Neutrophil (primary cell): Measurements from ENCODE around the gene GNS.
"Not testable (repeated sequence)": the region's sequence is repeated elsewhere in the genome, so short reads cannot be mapped to it uniquely, and the experiment has no call there.

Experiments
- H3K27ac ChIP-seq: fragments of 200-600 bp; sonication (generic); 2 replicates; pipeline ENCODE4 v1.5.1; 2016; ENCODE audit warnings: mild to moderate bottlenecking, moderate library complexity
- H3K27me3 ChIP-seq: fragments of 200-600 bp; sonication (generic); 2 replicates; pipeline ENCODE4 v1.6.0; 2016; ENCODE audit warnings: mild to moderate bottlenecking
- H3K36me3 ChIP-seq: fragments of 200-600 bp; sonication (generic); 2 replicates; pipeline ENCODE4 v1.5.1; 2017
- H3K4me1 ChIP-seq, 2 experiments: fragments of 200-600 bp in 1 of 2; sonication (generic) in 1 of 2; 1 replicate in 1 of 2; 2 replicates in 1 of 2; pipeline versions ENCODE4 v1.5.1 to v1.6.1; 2013 to 2016; ENCODE audit warnings: low read depth in 1 of 2, low read length in 1 of 2, mild to moderate bottlenecking in 1 of 2, moderate library complexity in 1 of 2; ENCODE audit not compliant: control insufficient read depth in 1 of 2, insufficient read depth in 1 of 2
- H3K4me3 ChIP-seq, 2 experiments: fragments of 200-600 bp in 1 of 2; sonication (generic) in 1 of 2; 1 replicate in 1 of 2; 2 replicates in 1 of 2; pipeline ENCODE4 v1.5.1; 2013 to 2016; ENCODE audit warnings: low read depth in 1 of 2, low read length in 1 of 2, mild to moderate bottlenecking in 1 of 2, moderate library complexity in 1 of 2
- H3K9me3 ChIP-seq: fragments of 200-600 bp; sonication (generic); 2 replicates; pipeline ENCODE4 v1.5.1; 2016
- TF ChIP-seq, protein P1 (sequence below): fragments of 200-600 bp; sonication (generic); IDR thresholded peaks from 2 replicates; pipeline ENCODE4 v1.5.1; 2016; ENCODE audit warnings: antibody characterized with exemption

Gene GNS

DNA sequence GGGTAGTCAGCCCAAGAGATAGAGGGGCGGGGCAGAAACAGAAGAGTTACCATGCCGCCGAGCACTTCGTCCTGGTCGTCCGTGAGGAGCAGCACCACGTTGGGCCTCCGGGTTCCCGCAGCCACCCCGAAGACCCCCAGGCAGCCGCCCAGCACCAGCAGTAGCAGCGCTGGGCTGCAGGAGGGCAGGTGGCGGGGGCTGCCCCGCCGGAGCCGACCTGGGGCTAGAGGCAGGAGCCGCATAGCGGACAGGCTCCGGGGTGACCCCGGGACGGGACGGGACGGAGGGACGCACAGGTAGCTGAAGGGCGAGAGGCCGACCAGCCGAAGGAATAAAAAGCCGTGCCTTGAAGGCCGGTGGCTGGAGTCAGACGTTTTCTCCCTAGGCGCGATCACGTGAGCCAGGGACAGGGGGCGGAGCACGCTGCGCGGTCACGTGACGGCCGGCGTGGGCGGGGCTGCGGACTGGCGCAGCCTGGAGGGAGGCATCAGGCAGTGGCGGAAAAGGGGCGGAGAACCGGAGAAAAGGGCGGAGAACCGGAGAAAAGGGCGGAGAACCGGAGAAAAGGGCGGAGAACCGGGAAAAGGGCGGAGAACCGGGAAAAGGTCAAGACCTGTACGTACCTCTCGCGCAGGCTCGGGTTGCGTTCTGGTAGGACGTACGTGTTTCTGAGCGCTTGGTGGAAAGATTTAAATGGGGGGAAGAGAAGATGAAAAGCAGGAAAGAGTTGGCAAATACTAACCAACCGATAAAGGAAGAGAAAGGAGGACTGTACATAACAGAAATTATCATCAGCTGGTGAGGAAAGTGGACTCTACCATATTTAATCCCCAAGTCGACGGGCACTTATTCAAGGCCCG lies at the start of gene GNS:
GNS (minus strand) TSS at position 372 of the 860 bp plus-strand sequence; CDS start at position 242, 130 bp downstream.
- Histone ChIP-seq H3K9me3 (no peaks in the 10 kb centered on the region), H3K27ac (peak within 1 kb of the TSS; percentile 88), H3K27me3 (no peaks in the 10 kb centered on the region), H3K4me3 (peak within 1 kb of the TSS; percentile 94 to 97), H3K36me3 (peaks cover 5% of the 10 kb centered on the region), H3K4me1 (peaks cover 64 to 68% of the 10 kb centered on the region in 2 experiments)
- TF ChIP-seq, protein P1, sequence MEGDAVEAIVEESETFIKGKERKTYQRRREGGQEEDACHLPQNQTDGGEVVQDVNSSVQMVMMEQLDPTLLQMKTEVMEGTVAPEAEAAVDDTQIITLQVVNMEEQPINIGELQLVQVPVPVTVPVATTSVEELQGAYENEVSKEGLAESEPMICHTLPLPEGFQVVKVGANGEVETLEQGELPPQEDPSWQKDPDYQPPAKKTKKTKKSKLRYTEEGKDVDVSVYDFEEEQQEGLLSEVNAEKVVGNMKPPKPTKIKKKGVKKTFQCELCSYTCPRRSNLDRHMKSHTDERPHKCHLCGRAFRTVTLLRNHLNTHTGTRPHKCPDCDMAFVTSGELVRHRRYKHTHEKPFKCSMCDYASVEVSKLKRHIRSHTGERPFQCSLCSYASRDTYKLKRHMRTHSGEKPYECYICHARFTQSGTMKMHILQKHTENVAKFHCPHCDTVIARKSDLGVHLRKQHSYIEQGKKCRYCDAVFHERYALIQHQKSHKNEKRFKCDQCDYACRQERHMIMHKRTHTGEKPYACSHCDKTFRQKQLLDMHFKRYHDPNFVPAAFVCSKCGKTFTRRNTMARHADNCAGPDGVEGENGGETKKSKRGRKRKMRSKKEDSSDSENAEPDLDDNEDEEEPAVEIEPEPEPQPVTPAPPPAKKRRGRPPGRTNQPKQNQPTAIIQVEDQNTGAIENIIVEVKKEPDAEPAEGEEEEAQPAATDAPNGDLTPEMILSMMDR, result peak; percentile 47

DNA sequence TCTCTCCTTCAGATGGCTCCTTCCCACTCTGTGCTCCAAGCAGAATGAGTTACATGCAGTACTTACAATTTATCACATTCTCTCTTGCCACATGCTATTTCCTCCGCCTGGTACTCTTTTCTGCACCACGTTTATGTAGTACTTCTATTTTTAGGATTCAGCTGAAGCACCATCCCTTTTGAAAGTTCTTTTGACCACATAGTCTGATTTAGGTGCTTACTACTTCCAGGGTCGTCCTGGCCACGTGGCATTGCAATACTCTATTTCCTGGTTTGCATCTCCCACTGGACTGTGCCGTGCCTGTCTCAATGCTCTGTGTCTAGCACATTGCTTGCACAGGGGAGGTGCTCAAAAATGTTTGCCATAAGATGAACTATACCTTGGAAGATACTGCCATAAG lies 48.9 kb upstream of the GNS start:
- H3K36me3 ChIP-seq, result no peaks in the 10 kb centered on the region
- H3K27me3 ChIP-seq, result peaks cover 71% of the 10 kb centered on the region
- no peak overlapping the region for H3K4me3 ChIP-seq
- H3K4me1 ChIP-seq, result no peaks in the 10 kb centered on the region
- TF ChIP-seq, protein P1, result no peak
- H3K27ac ChIP-seq, result no peak overlapping the region
- no peaks in the 10 kb centered on the region for H3K9me3 ChIP-seq

DNA sequence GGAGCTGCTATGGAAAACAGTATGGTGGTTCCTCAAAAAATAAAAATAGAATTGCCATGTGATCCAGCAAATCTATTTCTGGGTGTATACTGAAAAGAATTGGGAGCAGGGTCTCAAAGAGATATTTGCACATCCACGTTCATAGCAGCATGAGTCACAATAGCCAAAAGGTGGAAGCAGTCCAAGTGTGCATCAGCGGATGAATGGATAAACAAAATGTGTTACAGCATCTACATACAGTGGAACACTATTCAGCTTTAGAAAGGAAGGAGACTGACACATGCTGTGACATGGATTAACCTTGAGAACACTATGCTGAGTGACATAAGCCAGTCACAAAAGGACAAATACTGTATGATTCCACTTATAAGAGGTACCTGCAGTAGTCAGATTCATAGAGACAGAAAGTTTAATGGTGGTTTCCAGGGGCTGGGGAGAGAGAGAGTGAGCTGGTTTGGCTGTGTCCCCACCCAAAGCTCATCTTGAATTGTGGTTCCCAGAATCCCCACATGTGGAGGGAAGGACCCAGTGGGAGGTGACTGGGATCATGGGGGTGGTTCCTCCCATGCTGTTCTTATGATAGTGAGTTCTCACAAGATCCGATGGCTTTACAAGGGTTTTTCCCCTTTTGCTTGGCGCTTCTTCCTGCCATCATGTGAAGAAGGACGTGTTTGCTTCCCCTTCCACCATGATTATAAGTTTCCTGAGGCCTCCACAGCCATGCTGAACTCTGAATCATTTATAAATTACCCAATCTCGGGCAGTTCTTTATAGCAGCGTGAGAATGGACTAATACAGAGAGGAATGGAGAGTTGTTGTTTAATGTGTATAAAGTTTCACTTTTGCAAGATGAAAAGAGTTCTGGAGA lies 47.6 kb upstream of the GNS start:
- H3K9me3 ChIP-seq, result no peaks in the 10 kb centered on the region
- H3K27ac ChIP-seq, result no peak overlapping the region
- peaks cover 65% of the 10 kb centered on the region for H3K27me3 ChIP-seq
- H3K36me3 ChIP-seq, result no peaks in the 10 kb centered on the region
- peaks cover 0 to 4% of the 10 kb centered on the region in 2 experiments for H3K4me1 ChIP-seq
- TF ChIP-seq, protein P1, result no peak
- no peak overlapping the region for H3K4me3 ChIP-seq

DNA sequence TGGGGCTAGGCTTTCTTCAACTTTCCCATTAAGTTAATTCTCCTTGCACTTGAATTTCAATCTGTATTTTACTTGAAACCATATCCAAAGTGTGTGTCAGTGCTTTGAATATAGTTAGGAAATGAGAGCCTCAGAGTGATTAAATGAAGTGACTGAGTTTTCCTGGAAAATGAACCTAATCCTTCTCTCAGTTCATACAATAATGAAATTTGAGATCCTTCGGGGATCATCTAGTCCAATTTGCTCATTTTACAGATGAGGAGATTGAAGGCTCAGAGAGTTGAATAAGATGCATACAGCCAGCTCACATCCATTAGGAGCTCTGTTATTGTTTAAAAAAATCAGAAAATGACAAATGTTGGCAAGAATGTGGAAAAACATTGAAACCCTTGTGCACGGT lies 47.0 kb upstream of the GNS start:
- H3K27me3 ChIP-seq, result peaks cover 59% of the 10 kb centered on the region
- no peak overlapping the region for H3K4me3 ChIP-seq
- no peak overlapping the region for H3K27ac ChIP-seq
- H3K9me3 ChIP-seq, result no peaks in the 10 kb centered on the region
- peaks cover 0 to 4% of the 10 kb centered on the region in 2 experiments for H3K4me1 ChIP-seq
- TF ChIP-seq, protein P1, result no peak
- H3K36me3 ChIP-seq, result no peaks in the 10 kb centered on the region

DNA sequence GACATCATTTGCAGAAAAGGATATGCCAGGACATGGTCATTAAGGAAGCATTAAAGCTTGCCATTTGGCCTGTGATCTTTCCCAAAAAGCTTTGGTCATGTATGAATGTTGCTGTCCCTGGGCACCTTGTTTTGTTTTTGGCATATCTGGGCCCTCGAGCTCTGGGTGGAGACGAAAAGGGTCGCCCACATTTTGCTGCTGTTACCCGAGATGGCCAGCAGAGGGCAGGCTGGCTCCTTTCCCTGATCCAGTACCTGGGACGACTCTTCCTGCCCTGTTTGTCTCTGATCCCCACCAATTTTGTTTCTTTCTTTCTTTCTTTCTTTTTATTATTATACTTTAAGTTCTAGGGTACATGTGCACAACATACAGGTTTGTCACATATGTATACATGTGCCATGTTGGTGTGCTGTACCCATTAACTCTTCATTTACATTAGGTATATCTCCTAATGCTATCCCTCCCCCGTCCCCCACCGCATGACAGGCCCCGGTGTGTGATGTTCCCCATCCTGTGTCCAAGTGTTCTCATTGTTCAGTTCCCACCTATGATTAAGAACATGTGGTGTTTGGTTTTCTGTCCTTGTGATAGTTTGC lies 43.1 kb upstream of the GNS start:
- H3K4me1 ChIP-seq, H3K4me3 ChIP-seq, H3K36me3 ChIP-seq, H3K27ac ChIP-seq, H3K9me3 ChIP-seq: not testable (repeated sequence)
- H3K27me3 ChIP-seq, result peaks cover 22% of the 10 kb centered on the region
- TF ChIP-seq, protein P1, result peak; percentile 88
